Pancreas (tissue), 10 donors: ENCODE measurements around the gene TNP1. TPM values are rescaled to one million over a fixed set of nuclear protein-coding genes. Genes with fewer than 3 reads are reported as not detected.

ENCODE experiments used
- ATAC-seq, 4 donors: fragments of 200-7000 bp; cut with Tn5 transposase; one replicate each; pipeline versions ENCODE4 v1.8.0 to v1.9.1; 2020; ENCODE audit warnings: mild to moderate bottlenecking in 4 of 4, moderate library complexity in 4 of 4
- DNase-seq, 6 donors: peaks; one replicate each; pipeline ENCODE4 v3.0.0-alpha.2; 2020
- FAIRE-seq: peaks from 2 replicates; lab custom pipeline; 2012; peaks lifted over from hg19 to GRCh38; lab: Jason Lieb, UNC
- H3K27ac ChIP-seq, 4 donors: fragments of 200-600 bp; sonication (generic); 1 replicate in 3 of 4; 2 replicates in 1 of 4; pipeline versions ENCODE4 v1.5.0 to v1.8.0; 2020
- H3K27me3 ChIP-seq, 4 donors: fragments of 200-600 bp; one replicate each; pipeline ENCODE4 v1.8.0; 2021
- H3K36me3 ChIP-seq, 3 donors: fragments of 200-600 bp; sonication (generic) in 1 of 3; one replicate each; pipeline versions ENCODE4 v1.5.0 to v1.8.0; 2020 to 2021
- H3K4me1 ChIP-seq, 3 donors: fragments of 200-600 bp; one replicate each; pipeline ENCODE4 v1.8.0; 2021
- H3K4me3 ChIP-seq, 4 donors: fragments of 200-600 bp; sonication (generic) in 2 of 4; one replicate each; pipeline versions ENCODE4 v1.5.0 to v1.8.0; 2020 to 2021
- H3K9me3 ChIP-seq, 4 donors: fragments of 200-600 bp; one replicate each; pipeline ENCODE4 v1.8.0; 2021
- WGBS, 2 donors: extraction: QIAGEN DNeasy Blood & Tissue Kit; methylation state at CpG; one replicate each; pipeline ENCODE4 v1.1.7; 2013; 5-methylcytosine and 5-hydroxymethylcytosine counted together
- intact Hi-C, 3 donors: fragments of 100-400 bp; cut with DNase I; formaldehyde crosslinking; loops; one replicate each; pipeline versions ENCODE4 v1.11.1 to v1.14.2; 2022
- polyA plus RNA-seq, 2 donors: library from polyadenylated mRNA; stranded (reverse); fragments of 200-250 nt; gene quantifications; one replicate each; pipeline ENCODE4 v1.2.3, GENCODE V29; 2013
- total RNA-seq, 6 donors: library from RNA; stranded (reverse); fragmentation: NEBNext Ultra II Directional in 4 of 6; extraction: Animal tissue kit (Norgen Biotek cat#: 25700) in 4 of 6; gene quantifications; one replicate each; pipeline versions ENCODE4 v1.2.1 to v1.2.4, GENCODE V29; 2021 to 2023
- TF ChIP-seq, protein P1 (sequence below), 4 donors: fragments of 200-600 bp; sonication (generic) in 3 of 4; IDR thresholded peaks; one replicate each; pipeline versions ENCODE4 v1.5.0 to v1.8.0; 2021; ENCODE audit warnings: antibody characterized with exemption in 4 of 4
- donor health status: healthy with polysubstance abuse.
- donor health status: DM: no; HTN: no; CAD: no; lungs with moderate emphysema.
- donor health status: DM: no; HTN: no; CAD: no.
- donor health status: control.
- donor health status: control.
- donor health status: Bipolar disorder and iron deficiency.
- donor health status: DM: yes; HTN: yes; CAD: no.
- donor health status: DM: no; HTN: no; CAD: no.
- donor health status: DM: no; HTN: no; CAD: no.
- donor health status: DM: yes; HTN: yes; CAD: no.

TNP1 gene
- total and polyA plus RNA-seq, 8 donors: not detected

DNA sequence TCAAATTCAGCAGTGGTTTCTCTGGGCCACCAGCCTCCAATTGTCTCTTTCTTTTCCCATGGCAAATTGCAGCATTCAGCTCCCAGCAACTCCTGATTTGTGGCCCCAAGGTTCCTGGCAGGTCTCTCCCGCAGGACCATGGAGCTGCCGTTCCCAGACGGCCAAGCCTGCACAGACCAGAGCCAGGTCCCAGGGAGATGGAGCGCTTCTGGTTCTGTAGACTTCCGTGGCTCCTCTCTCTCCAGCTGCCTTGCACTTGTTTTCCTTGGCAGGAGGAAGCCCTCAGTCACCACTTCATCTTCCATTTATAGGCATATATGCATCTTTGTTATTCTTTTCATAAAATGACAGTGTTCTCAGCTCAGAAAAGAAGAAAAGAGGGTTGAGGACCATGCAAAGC is 21.7 kb downstream of the TNP1 start:
- Histone ChIP-seq H3K9me3 (no peaks in the 10 kb centered on the region), H3K4me1 (no peaks in the 10 kb centered on the region), H3K4me3 (no peak overlapping the region), H3K36me3 (no peaks in the 10 kb centered on the region), H3K27ac (no peak overlapping the region), H3K27me3 (no peaks in the 10 kb centered on the region)
- no peak for ATAC-seq
- WGBS, 2 donors: 61 to 74% methylated on average over 5 of the region's 5 CpGs
- FAIRE-seq: no peak
- intact Hi-C loops: no loop called here
- TF ChIP-seq, protein P1, sequence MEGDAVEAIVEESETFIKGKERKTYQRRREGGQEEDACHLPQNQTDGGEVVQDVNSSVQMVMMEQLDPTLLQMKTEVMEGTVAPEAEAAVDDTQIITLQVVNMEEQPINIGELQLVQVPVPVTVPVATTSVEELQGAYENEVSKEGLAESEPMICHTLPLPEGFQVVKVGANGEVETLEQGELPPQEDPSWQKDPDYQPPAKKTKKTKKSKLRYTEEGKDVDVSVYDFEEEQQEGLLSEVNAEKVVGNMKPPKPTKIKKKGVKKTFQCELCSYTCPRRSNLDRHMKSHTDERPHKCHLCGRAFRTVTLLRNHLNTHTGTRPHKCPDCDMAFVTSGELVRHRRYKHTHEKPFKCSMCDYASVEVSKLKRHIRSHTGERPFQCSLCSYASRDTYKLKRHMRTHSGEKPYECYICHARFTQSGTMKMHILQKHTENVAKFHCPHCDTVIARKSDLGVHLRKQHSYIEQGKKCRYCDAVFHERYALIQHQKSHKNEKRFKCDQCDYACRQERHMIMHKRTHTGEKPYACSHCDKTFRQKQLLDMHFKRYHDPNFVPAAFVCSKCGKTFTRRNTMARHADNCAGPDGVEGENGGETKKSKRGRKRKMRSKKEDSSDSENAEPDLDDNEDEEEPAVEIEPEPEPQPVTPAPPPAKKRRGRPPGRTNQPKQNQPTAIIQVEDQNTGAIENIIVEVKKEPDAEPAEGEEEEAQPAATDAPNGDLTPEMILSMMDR (IDR thresholded peaks at IDR 0.05): no peak
- DNase-seq: no peak

DNA sequence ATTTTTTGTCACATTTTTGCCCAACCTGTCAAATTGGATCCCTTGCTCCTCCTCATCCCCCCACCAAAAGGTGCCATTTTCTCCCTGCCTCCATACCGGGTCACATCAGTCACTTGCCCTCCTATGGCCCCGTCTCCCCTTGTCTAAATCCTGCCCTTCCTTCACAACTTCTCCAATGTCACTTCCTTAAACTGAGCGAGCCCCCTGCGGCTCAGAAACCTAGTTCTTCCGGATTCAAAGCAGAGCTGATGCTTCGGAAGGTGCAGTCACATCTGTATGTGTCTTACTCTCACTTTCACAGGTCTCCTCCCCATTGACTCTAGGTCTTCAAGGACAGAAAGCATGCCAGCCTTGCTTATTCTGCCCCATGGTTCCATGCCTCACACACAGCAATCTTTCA is 22.1 kb downstream of the TNP1 start:
- DNase-seq (no peak), ATAC-seq (no peak), FAIRE-seq (no peak)
- Histone ChIP-seq H3K27ac (no peak overlapping the region), H3K36me3 (no peaks in the 10 kb centered on the region), H3K9me3 (no peaks in the 10 kb centered on the region), H3K4me1 (no peaks in the 10 kb centered on the region), H3K4me3 (no peak overlapping the region), H3K27me3 (no peaks in the 10 kb centered on the region)
- intact Hi-C loops: no loop called here
- TF ChIP-seq, protein P1 (IDR thresholded peaks at IDR 0.05): no peak
- 70 to 72% methylated on average over 6 of the region's 6 CpGs for WGBS, 2 donors

DNA sequence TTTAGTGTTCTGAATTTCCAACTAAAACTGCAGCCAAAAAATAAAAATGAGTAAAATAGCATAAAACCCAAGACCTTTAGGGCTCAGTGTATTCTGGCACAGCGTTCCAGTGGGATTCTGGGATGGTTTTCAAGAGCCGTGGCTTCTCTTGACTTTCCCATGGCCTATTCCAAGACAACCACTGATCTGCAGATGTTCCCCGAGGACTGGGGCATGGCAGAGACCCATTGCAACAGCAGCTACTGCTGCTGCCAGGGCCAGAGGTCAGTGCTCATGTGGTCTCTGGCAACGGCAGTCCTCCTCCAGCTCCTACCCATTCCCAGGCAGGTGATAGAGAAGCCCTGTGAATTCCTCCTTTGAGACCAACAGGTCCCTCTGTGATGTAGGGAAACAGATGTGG is 26.8 kb downstream of the TNP1 start:
- H3K9me3 ChIP-seq: no peaks in the 10 kb centered on the region
- intact Hi-C loops: no loop called here
- 80 to 82% methylated on average over 4 of the region's 4 CpGs for WGBS, 2 donors

DNA sequence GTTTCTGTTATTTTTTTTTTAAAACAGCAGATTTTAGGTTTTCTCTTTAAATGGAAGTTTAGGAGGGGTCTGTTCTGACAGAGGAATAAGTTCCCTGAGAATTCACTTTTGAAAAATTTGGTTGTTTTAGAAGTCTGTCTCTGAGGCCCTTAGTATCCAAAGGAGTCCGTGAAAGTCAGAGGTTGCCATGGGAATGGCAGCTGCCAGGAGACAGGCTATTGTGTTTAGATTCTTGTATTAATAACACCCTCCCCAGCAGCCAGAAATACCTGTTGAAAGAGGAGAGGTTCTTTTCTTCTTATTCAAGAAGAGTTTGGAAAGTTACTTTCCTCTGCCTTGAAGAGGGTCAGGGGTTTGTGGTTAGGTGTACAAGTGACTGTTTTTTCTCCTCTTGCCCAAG is 29.5 kb downstream of the TNP1 start:
- ATAC-seq (peak in 2 of 4 donors; percentile 29 to 55), DNase-seq (no peak), FAIRE-seq (no peak)
- Histone ChIP-seq H3K27ac (no peak overlapping the region), H3K4me1 (no peaks in the 10 kb centered on the region), H3K4me3 (no peak overlapping the region), H3K27me3 (no peaks in the 10 kb centered on the region), H3K9me3 (no peaks in the 10 kb centered on the region), H3K36me3 (no peaks in the 10 kb centered on the region)
- intact Hi-C loops: no loop called here
- 84 to 87% methylated on average over 1 of the region's 1 CpG for WGBS, 2 donors
- TF ChIP-seq, protein P1 (IDR thresholded peaks at IDR 0.05): no peak

More for the DNA sequence above, 26.8 kb downstream of the TNP1 start:
- DNase-seq (no peak), ATAC-seq (no peak), FAIRE-seq (no peak)
- Histone ChIP-seq H3K4me1 (no peaks in the 10 kb centered on the region), H3K27me3 (no peaks in the 10 kb centered on the region), H3K27ac (no peak overlapping the region), H3K4me3 (no peak overlapping the region), H3K36me3 (no peaks in the 10 kb centered on the region)
- TF ChIP-seq, protein P1 (IDR thresholded peaks at IDR 0.05): no peak

DNA sequence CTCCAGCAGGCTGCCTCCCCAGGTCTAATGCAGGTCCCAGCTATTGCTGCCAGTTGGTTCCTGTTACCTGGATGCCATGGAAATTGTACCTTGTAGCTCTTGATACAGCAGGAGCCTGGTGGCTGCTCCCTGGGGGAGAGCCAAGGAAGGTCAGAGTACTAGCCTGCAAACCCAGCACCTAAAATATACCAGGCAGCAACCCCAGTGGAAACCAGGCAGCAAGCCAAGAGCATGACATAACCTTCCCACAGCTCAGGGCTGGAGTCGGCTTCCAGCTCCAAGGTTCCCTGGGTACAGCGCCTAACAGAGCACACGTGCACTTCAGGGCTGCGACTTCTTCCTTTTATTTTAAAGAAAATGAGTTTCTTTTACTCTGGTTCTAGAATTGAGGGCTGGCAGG is 30.3 kb downstream of the TNP1 start:
- WGBS, 2 donors: 17 to 20% methylated on average over 4 of the region's 4 CpGs
- FAIRE-seq: no peak
- ATAC-seq: peak; percentile 93 to 95 (median 94)
- DNase-seq: peak; percentile 52 to 74 (median 63)
- TF ChIP-seq, protein P1 (IDR thresholded peaks at IDR 0.05): no peak
- H3K36me3 ChIP-seq: no peaks in the 10 kb centered on the region
- no peaks in the 10 kb centered on the region for H3K4me1 ChIP-seq
- no peaks in the 10 kb centered on the region for H3K9me3 ChIP-seq
- intact Hi-C loops: no loop called here
- H3K27ac ChIP-seq: no peak overlapping the region
- H3K27me3 ChIP-seq: no peaks in the 10 kb centered on the region
- no peak overlapping the region for H3K4me3 ChIP-seq
